Measurements from ENCODE around the gene NCKAP5.

The NCKAP5 gene

DNA sequence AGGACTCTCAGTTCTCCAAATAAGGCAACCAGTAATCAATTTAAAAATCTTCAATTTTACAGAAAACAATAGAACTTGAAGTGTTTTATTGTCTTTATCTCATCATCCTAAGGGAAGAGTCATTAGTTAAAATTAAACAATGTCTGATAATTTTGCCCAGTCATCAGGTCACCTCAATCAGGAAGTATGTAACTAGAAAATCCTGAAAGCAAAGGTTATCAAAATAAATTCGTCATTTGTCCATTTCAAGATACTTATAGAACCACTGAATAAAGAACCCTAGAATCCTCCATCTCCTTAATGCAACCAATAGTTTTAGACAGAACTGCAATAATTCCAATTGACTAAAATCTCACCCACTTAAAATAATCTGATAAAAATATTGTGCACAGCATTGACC is 115.2 kb downstream of the NCKAP5 start:
- no peak for DNase-seq

DNA sequence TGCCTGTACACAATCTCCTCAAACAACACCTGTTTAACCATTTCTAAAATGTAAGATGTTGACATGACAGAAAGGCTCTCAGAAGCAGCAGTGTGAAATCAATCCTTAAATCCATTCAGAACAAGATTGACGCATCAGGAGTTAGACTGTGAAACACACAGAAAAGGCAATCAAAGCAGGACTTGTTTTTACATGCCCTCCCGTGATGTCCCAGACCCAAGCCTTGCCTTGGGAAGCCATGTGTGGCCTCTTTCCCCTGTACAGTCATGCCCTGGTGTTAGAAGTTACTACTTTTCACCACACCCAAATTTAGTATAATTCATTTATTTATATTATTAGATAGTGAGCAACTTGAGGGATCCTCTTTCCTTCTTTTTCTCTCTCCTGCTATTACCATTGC is 115.7 kb downstream of the NCKAP5 start:
- no peak for DNase-seq

DNA sequence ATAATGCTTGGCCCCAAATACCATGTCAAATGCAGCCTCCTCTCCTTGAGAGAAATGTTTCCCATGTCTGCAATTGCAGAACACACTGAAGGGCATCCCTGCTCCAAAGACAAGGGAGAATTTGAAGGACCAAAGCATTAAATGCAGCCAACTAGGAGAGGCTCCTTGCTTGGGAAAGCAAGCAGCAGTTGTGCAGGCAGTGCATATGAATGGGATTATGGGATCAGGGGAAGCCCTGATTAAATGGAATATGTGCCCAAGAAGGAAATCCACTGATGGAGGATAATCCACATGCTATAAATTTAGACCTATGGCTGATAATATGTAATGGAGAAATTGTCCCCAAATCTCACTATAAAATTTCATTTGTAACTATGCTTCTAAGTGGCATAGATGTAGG is 116.1 kb downstream of the NCKAP5 start:
- DNase-seq: no peak

DNA sequence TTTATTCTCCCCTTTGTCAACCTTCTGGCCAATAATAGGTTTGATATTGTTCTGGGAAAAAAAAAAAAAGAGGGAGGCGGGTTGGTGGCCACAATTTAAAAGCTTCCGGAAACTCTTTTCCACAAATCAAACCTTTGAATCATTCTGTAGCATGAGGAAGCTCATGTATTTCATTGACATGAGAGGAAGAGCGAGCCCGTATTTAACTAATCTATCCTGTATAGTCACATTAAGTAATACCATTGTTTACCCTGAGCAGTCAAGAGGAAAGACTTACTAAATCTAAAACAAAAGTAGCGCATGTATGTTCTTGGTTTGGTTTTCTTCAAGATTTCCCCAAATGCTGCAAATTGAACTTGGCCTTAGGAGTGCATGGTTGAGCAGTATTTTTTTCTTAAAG is 120.1 kb downstream of the NCKAP5 start:
- no peak for DNase-seq

DNA sequence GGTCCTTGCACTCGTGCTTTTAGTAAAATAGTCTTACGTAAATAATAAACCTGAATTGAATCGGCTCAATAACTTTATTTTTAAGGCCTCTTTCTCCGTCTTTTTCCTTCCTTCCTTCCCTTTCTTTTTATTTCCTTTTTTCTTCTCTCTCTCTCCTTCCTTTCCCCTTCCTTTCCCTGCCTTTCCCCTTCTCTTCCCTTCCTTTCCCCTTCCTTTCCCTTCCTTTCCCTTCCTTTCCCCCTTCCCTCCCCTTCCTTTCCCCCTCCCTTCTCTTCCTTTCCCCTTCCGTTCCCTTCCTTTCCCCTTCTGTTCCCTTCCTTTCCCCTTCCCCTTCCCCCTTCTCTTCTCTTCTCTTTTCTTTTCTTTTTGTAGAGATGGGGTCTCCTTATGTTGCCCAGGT is 121.0 kb downstream of the NCKAP5 start:
- DNase-seq: no peak

DNA sequence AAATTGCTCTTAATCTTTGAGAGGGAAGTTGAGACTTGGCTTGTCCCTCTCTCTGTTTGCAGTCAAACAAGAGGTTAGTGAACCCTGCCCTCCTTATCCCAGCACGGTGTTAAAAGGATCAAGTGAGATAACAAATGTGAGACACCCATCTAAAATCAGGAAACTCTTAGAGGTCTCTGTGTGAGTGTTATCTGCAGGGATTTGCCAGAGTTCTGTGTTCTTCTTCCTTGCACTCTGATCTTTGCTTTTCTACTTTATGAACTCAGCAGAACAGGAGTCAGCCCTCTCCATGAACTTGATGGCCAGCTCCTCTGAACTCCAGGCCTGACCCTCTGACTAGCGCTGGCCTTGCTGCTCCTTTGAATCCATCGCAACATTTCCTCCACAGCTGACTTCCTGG is 123.8 kb downstream of the NCKAP5 start:
- no peak for DNase-seq

DNA sequence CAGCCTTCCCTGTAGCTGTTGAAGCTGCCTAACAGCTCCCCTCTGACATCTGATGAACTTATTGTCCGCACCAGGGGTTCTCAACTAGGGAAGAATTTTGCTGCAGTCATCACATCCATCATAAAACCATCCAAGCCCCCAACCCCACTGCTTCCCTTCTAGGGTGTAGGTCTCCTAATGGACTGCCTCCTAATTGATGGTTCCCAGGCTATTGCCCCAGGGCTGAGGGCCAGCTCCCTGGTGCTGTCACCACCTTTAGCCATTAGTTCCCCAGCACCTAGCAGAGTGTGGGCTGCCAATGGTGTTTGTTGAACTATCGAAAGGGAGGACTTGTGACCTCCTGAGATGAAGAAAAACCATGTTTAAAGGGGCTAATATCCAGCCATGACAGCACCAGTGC is 125.9 kb downstream of the NCKAP5 start:
- no peak for DNase-seq

DNA sequence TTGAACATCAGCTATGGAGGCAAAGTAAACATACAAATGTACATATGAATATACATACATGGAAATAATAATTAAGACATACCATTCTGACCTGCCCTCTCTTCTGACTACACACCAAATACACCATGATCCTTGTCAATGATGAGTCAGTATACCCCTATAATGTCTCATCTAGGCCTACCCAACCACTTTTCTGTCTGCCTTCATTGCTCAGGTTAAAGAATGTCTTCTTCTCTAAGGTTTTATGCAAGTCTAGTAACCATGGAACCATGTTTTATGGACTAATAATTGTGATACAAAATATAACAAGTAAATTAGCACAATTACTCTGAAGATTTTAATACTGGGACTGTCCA is 128.7 kb downstream of the NCKAP5 start:
- DNase-seq: no peak

DNA sequence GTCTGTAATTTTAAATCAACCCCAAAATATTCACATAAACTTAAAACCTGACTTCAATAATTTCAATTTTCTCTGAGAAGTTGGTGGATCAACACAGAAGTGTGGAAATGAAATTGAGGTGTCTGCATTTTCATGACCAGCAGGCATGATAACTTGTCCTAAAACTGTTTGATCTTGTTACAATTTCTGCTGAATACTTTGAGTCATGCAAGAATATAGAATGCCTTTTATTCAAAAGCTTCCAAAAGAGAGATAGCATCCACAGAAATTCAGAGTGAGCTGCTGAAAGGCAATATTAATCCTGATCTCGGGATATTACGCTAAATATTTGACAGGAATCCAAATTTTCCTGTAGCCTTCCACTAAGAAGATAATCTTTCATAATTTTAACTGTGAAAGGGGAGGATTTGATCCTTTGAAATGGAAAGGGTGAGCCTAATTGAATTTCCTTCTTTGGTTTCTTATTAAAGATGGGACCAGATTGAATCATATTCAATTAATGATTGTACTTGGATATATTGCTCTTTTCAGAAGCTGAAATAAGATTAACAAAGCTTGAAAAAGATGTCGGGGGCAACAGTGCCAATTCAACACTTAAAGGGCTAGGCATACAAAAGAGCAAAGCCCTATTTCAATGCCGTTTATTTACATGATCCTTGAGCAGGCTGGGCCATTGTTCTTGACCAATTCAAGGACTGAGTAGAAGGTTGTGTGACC is 129.3 kb downstream of the NCKAP5 start:
- no peak for DNase-seq

DNA sequence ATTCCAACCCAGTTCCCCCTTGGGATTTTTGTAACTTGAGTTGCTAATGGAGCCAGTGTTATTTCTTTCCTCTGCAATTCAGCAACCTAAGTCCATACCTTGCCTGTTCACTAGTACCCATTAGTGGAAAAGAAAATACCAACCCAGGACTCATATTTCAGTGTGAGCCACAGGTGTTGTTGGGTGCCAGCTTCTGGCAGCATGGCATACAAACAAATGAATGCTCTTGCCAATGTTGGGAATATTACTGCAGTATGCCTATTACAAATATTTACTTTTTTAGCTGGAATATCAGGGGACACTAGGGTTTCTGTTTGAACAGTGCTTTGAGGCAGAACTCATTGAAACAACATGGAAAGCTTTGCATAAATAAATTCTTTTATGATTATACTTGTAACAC is 130.2 kb downstream of the NCKAP5 start:
- DNase-seq: no peak

DNA sequence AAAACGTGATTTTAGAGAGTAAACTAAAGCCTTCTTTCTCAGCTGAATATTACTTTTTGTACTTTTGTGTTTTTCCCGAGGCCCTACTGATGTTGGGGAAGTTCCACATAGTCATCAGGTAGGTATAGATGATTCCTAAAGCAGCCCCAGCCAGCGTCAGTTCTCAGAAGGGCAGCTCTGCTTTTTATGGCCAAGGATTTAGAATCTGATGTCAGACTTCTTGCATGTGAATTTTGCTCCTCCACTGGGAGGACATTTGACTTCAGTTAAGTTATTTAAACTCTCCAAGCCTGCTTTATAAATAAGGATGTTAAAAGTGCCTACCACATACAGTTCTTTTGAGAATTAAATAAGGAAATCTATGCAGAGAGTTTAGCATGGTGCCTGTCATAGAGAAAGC is 130.8 kb downstream of the NCKAP5 start:
- DNase-seq: no peak

DNA sequence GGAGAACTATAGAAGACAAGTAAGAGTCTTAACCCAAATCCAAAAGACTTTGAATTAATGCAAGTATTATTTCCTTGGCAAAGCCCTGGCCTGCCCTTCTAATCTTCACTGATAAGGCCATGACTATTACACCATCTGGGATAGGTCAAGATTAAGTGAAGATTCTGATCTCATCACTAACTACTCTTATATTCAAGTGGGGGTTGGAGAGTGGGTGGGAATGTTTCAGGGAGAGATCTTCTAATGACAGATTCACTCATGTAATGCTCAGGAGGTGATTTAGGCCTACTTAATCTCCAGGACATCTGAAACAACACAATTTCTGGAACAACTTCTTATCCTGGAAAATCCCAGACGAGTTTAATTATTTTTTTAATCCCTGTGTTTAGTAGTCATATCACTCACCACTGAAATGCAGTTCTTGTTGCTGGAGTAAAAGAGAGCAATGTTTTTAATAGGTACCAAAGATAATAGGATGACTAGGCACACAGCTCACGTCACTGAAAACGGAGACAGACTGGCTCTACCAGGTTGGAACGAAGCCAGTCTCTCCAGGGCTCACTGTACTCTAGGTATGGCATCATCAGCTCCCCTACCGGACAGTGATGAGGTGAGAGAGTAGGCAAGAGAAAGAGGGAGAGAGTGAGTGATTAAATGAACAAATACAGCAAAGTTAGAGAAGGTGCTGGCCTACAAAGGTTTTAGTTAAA is 133.1 kb downstream of the NCKAP5 start:
- no peak for DNase-seq

DNA sequence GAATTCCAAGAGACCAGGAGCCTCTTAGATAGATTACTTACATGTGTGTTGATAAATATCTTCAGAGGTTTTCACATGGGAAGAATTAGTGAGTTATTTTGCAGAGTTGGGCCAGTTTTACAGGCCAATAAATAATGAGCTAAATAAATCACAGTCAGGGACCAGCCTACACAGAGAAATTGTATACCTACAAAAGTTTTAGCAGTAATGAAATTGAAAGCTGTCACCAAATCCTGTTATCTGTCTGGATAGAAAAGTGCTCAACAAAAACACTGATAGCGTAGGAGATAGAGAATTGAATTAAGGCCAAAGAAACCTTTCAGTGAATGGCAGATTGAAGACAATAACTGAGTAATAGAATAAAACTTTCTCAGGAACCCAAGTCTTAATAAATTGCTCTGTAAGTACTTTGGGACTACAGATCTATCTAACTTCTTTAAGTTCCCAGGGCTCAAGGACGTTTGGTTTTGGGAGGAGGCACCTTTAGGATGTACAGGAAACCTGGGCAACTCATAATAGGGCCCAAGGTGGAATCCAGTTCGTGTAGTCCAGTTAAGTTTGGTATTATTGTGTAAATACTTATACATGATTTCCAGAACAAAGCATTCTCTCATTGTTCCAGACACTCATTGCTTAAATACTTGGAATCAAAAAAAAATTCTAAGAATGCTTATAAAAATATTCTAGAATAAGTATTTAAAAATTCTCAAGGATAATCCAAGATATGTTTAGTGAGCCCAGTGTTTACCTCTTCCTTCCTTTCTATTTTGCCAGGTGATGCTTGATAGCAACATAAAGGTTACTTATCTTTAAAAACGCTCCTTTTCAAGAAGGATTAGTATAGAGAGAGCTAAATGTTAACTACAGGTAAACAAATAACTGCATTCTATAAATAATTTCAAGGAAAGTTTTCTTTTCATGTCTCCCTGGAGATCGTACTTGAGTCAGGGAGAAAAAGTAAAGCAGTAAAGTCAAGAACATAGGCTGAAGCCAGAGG is 134.5 kb downstream of the NCKAP5 start:
- DNase-seq: no peak

DNA sequence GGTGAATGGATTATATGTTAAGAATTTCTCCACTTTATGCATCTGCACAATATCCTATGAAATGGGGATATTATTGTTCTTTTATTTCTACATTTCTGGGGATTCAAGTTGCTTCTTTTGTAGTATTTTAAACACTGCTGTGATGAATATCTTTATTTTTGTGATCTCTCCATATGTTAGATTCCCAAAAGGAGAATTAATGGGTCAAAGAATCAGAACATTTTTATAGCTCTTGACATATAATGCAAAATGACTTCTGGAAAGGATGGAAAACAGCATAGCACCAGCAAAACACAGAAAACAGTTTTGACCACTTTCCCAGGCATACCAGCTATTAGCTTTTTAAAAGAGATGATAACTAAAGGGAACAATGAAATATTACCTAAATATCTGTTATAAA is 135.5 kb downstream of the NCKAP5 start:
- no peak for DNase-seq

DNA sequence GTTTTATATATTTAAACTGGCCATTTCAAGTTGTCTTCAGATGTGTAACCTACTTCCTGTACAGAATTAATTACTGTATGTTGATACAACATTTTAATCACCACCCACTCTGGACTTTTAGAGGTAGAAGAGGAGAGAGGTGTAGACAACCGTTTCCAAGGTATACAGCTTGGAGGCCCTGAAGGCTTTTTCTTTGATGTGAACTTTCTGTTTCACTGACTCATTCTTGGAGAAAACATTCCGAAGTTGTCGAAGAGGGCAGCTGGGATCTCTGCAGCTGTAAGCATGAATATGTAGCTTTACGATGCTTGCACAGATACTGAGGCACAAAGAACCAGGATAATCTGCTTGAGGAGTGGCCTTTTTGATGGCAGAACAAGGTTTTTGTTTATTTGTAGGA is 137.0 kb downstream of the NCKAP5 start:
- no peak for DNase-seq

DNA sequence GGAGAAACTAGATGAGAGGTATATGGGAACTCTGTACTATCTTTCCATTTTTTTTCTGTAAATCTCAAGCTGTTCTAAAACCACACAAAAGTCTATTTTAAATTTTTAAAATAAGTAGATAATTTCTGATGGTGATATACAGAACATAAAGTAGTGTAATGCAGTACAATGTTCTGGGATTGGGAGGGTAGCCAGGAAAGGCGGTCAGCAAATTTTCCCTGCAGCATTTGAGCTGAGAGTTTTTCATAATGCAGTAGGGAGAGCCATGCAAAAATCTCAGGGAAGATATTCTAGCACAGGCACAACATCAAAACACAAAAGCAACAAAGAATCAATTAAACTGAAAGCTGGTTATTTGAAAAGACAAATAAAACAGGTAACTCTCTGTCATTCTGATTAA is 141.5 kb downstream of the NCKAP5 start:
- no peak for DNase-seq

DNA sequence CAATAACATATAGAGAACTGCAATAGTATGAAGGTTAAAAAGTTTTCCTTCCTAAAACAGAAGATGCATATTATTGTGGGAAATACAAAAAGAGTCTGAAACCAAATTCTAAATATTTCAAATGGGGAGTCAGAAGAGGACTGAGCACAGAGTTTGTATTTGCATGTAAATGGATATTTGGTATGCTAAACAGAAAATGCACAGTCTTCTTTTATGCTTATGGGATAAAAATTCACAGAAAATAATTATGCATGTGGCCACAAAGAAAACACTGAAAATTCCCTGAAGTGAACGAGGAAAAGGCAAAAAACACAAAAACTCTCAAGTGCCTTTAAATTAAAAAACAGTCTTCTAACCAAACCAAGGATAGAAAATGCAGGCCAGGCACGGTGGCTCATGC is 142.7 kb downstream of the NCKAP5 start:
- DNase-seq: no peak

DNA sequence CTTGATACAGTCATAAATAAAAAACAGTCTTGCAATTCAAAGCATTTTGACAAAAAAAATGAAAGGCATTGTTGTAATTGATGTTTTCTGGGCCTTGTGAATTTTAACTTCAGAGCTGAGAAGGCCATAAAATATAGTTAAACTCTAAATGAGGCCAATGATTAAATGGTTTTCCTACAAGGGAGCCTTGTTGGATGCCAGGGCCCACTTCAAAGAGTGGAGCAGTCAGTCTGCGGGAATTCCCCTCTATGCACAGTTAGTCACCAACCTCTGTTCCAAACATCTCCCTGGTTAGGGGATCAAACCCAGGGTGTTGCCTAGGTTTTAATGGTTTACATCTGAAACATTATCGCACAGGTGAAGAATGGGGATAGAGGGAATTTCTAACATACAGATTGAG is 143.4 kb downstream of the NCKAP5 start:
- DNase-seq: no peak

DNA sequence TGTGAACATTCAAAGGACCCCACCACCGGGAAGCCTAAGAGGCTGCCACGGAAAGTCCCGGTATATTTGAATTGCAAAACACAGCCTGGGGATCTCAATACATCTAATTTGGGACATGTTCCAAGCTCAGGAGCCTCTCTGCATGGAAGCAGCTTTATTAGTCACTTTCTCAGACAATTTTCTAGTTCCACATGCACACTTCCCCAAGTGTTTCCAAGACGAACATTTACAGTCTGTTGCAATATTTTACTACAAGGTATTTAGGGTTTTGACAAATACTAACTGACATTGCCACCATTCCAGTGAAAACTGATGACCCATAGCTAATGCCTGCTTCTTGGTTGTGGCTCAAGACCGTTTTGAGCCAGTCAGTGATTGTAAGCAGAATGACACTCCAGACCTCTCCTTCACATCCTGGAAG is 145.3 kb downstream of the NCKAP5 start:
- no peak for DNase-seq

DNA sequence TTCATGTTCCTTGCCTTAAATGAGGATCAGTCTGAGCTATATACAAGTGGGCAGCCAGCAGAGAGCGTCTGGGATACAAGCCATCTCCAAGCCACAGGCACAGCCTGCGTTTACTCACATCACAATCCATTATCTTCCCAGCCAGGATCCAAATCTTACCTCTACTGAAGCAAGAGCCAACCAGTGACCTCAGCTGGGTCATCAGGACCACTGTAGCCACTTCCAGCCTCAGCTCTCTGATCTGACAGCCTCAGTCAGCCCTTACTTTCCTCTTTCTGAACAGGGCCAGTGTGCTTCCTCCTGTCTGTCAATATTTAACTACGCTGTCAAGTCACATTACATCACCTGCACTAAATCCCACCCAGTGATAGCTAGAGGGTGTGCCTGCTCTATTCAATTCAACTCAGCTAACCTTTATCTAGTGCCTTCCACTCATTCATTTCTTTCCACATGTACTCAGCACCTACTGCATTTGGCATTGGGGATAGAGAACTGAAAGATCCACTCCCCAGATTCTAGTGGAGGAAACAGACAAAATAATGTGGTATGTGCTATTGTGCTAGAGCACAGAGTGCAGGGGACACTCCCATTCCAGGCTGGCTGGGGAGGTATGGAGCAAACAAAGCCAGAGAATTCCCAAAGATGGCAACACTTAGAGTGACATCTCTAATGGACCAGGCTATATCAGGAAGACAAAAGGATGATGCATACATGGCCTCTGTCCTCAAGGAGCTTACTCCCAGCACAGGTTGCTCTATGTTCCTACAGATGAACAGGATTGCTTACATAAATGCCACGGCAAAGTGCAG is 146.5 kb downstream of the NCKAP5 start:
- DNase-seq: no peak

DNA sequence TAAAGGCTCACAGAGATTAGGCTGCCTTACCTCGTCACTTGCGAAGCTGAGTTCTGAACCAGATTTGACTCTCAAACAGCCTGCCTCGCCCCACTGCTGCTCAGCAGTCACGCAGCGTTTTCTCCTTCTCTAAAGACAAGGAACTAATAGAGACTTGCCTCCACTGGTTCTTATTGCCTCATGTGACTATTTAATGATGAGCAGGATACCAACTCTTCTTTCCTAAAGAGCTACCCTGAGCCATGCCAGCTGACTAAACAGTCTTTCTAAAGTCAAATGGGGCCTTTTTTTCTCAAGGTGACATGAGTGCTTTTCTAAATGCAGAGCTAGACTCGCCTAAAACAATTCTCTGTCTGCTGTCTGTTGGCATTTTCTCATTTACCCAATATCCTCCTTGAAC is 147.5 kb downstream of the NCKAP5 start:
- DNase-seq: no peak

DNA sequence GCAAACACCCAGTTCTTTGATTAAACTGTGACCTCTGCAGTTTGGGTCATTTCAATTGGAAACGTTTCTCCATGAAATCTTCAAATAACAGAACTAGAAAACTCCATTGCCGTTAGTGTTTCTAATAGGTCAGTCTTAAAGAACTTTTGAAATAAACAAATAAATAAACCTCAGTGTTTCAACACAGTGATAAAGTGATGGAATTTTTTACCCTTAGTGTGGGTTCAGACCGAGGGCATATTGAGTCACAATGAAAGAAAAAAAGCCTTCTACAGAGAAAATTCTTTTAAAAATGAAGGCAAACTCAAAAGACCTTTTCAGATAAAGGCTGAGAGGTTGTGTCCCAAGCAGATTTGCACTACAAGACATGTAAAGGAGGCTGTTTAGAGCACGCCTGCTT is 149.6 kb downstream of the NCKAP5 start:
- DNase-seq: no peak

DNA sequence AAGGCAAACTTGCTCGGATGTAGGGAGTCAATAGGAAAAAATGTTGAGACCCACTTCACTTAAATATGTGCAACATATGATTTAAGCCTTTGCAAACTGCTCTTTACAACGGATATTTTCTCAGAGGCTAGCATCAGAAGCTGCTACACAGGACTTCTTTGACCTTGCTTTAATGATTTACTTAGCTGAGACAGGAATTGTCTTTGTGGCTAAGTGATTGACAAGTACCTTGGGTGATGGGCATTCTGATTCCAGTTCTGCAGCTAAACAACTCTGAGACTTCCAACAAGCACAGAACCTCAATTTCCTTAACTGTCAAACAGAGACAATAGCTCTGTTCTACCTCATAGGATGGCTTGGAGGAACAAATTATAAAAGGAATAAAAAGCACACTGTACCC is 150.2 kb downstream of the NCKAP5 start:
- no peak for DNase-seq
